Measurements from ENCODE around the gene ANKRD50. TPM values are rescaled to one million over a fixed set of nuclear protein-coding genes. Genes with fewer than 3 reads are reported as not detected.

ANKRD50 gene
- total RNA-seq, 2 donors from 2014 or later, result 21.1 to 23.1 TPM

GRCh38 chr4:124745985-124746801 is 33.7 kb upstream of the ANKRD50 start:
- Mint-ChIP-seq H3K27me3 (ENCODE audit: insufficient read depth) (no peaks in the 10 kb centered on the region), H3K9me3 (no peaks in the 10 kb centered on the region), H3K4me1 (no peaks in the 10 kb centered on the region), H3K27ac (no peak overlapping the region), H3K36me3 (ENCODE audit: low read depth) (no peaks in the 10 kb centered on the region), H3K4me3 (no peak overlapping the region)
- H3K36me3 ChIP-seq (ENCODE audit: control insufficient read depth, insufficient read depth, low read length), result no peaks in the 10 kb centered on the region
- H3K27ac ChIP-seq (ENCODE audit: low read depth, low read length), result no peak overlapping the region
- no peaks in the 10 kb centered on the region for H3K27me3 ChIP-seq (ENCODE audit: control insufficient read depth, insufficient read depth, low read length, poor library complexity, severe bottlenecking)
- H3K9ac ChIP-seq (ENCODE audit: extremely low read depth, low read length, poor library complexity, severe bottlenecking), result no peak overlapping the region
- no peak for DNase-seq
- no peak overlapping the region for H3K4me3 ChIP-seq (ENCODE audit: low read length)
- WGBS, 2 experiments (ENCODE audit: insufficient coverage in 1 of 2, insufficient read length in 1 of 2), result 71 to 92% methylated on average over 2 to 4 of the region's 5 CpGs
- TF ChIP-seq, protein P1, sequence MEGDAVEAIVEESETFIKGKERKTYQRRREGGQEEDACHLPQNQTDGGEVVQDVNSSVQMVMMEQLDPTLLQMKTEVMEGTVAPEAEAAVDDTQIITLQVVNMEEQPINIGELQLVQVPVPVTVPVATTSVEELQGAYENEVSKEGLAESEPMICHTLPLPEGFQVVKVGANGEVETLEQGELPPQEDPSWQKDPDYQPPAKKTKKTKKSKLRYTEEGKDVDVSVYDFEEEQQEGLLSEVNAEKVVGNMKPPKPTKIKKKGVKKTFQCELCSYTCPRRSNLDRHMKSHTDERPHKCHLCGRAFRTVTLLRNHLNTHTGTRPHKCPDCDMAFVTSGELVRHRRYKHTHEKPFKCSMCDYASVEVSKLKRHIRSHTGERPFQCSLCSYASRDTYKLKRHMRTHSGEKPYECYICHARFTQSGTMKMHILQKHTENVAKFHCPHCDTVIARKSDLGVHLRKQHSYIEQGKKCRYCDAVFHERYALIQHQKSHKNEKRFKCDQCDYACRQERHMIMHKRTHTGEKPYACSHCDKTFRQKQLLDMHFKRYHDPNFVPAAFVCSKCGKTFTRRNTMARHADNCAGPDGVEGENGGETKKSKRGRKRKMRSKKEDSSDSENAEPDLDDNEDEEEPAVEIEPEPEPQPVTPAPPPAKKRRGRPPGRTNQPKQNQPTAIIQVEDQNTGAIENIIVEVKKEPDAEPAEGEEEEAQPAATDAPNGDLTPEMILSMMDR (conservative IDR thresholded peaks at IDR 0.05), result no peak
- no peaks in the 10 kb centered on the region for H3K9me3 ChIP-seq (ENCODE audit: control insufficient read depth, low read length)
- no peaks in the 10 kb centered on the region for H3K4me1 ChIP-seq (ENCODE audit: control insufficient read depth, insufficient read depth, low read length)

DNA sequence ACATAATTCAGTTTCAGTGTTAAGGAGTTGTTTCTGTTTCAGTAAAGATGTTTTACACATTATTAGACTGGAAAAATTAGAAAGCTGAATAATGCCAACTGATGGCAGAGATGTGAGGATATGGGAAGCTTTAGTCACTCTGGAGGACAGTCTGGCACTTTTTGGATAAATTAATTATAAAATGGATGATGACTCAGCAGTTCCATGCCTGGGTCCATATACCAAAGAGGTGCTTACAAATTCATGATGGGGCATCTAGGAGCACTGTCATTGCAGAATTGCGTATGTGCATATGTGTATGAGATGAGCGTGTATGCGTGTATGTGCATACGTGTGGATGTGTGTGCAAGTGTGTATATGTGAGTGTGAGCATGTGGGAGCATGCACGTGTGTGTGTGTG is 31.2 kb upstream of the ANKRD50 start:
- Mint-ChIP-seq H3K9me3 (no peaks in the 10 kb centered on the region), H3K36me3 (ENCODE audit: low read depth) (no peaks in the 10 kb centered on the region), H3K27me3 (ENCODE audit: insufficient read depth) (no peaks in the 10 kb centered on the region), H3K4me1 (peaks cover 4% of the 10 kb centered on the region), H3K4me3 (no peak overlapping the region), H3K27ac (no peak overlapping the region)
- no peaks in the 10 kb centered on the region for H3K9me3 ChIP-seq (ENCODE audit: control insufficient read depth, low read length)
- peaks cover 4% of the 10 kb centered on the region for H3K4me1 ChIP-seq (ENCODE audit: control insufficient read depth, insufficient read depth, low read length)
- no peak for DNase-seq
- H3K27ac ChIP-seq (ENCODE audit: low read depth, low read length), result no peak overlapping the region
- TF ChIP-seq, protein P1 (conservative IDR thresholded peaks at IDR 0.05), result no peak
- 90 to 96% methylated on average over 5 of the region's 5 CpGs for WGBS, 2 experiments (ENCODE audit: insufficient coverage in 1 of 2, insufficient read length in 1 of 2)
- H3K27me3 ChIP-seq (ENCODE audit: control insufficient read depth, insufficient read depth, low read length, poor library complexity, severe bottlenecking), result no peaks in the 10 kb centered on the region
- no peaks in the 10 kb centered on the region for H3K36me3 ChIP-seq (ENCODE audit: control insufficient read depth, insufficient read depth, low read length)
- no peak overlapping the region for H3K9ac ChIP-seq (ENCODE audit: extremely low read depth, low read length, poor library complexity, severe bottlenecking)
- no peak overlapping the region for H3K4me3 ChIP-seq (ENCODE audit: low read length)

GRCh38 chr4:124740501-124740900 is 28.0 kb upstream of the ANKRD50 start:
- no peak overlapping the region for H3K9ac ChIP-seq (ENCODE audit: extremely low read depth, low read length, poor library complexity, severe bottlenecking)
- no peaks in the 10 kb centered on the region for H3K36me3 ChIP-seq (ENCODE audit: control insufficient read depth, insufficient read depth, low read length)
- Mint-ChIP-seq H3K27me3 (ENCODE audit: insufficient read depth) (no peaks in the 10 kb centered on the region), H3K4me1 (peaks cover 6% of the 10 kb centered on the region), H3K4me3 (no peak overlapping the region), H3K9me3 (no peaks in the 10 kb centered on the region), H3K36me3 (ENCODE audit: low read depth) (no peaks in the 10 kb centered on the region), H3K27ac (no peak overlapping the region)
- H3K27me3 ChIP-seq (ENCODE audit: control insufficient read depth, insufficient read depth, low read length, poor library complexity, severe bottlenecking), result no peaks in the 10 kb centered on the region
- DNase-seq, result no peak
- 93 to 100% methylated on average over 1 of the region's 1 CpG for WGBS, 2 experiments (ENCODE audit: insufficient coverage in 1 of 2, insufficient read length in 1 of 2)
- no peaks in the 10 kb centered on the region for H3K9me3 ChIP-seq (ENCODE audit: control insufficient read depth, low read length)
- peaks cover 4% of the 10 kb centered on the region for H3K4me1 ChIP-seq (ENCODE audit: control insufficient read depth, insufficient read depth, low read length)
- no peak overlapping the region for H3K27ac ChIP-seq (ENCODE audit: low read depth, low read length)
- H3K4me3 ChIP-seq (ENCODE audit: low read length), result no peak overlapping the region
- TF ChIP-seq, protein P1 (conservative IDR thresholded peaks at IDR 0.05), result no peak

All from endodermal cell (in vitro differentiated cells).